HEK293 (cell line): ENCODE measurements around the gene CCDC57.

Experiments
- CTCF ChIA-PET: fragments of 350-600 bp; formaldehyde crosslinking; extraction: SDS; loops from one replicate; lab custom pipeline; 2021; ENCODE audit warnings: antibody characterized with exemption; lab: Yijun Ruan, JAX
- POLR2A ChIA-PET: fragments of 300-600 bp; formaldehyde crosslinking; extraction: SDS; loops from one replicate; lab custom pipeline; 2020; ENCODE audit warnings: antibody characterized with exemption, inconsistent platforms; lab: Yijun Ruan, JAX
- H3K27ac ChIP-seq: fragments of 200-500 bp; sonication (Bioruptor generic); 2 replicates; pipeline ENCODE4 v1.5.1; 2014; ENCODE audit warnings: low read depth, low read length, control low read depth, inconsistent platforms; ENCODE audit errors: extremely low read depth
- H3K36me3 ChIP-seq, 2 experiments: fragments of 200-500 bp in 1 of 2; sonication (Bioruptor generic) in 1 of 2; 1 replicate in 1 of 2; 2 replicates in 1 of 2; pipeline ENCODE4 v1.5.1; 2014 to 2017; ENCODE audit warnings: inconsistent platforms in 2 of 2, low read length in 2 of 2; ENCODE audit not compliant: control insufficient read depth in 2 of 2, insufficient read depth in 1 of 2
- H3K4me1 ChIP-seq: fragments of 200-500 bp; sonication (Bioruptor generic); 2 replicates; pipeline ENCODE4 v1.5.1; 2014; ENCODE audit warnings: mild to moderate bottlenecking, low read length, inconsistent platforms; ENCODE audit not compliant: control insufficient read depth, insufficient read depth
- H3K4me3 ChIP-seq: 2 replicates; pipeline ENCODE4 v1.5.1; 2011; ENCODE audit warnings: low read depth, mild to moderate bottlenecking, control low read depth, low read length, moderate library complexity
- H3K9me3 ChIP-seq: fragments of 200-500 bp; sonication (Bioruptor generic); 2 replicates; pipeline ENCODE4 v1.5.1; 2014; ENCODE audit warnings: low read depth, low read length, inconsistent platforms; ENCODE audit not compliant: control insufficient read depth, insufficient read depth
- EGR2 ChIP-seq: fragments of 450-650 bp; formaldehyde crosslinking; IDR thresholded peaks from 2 replicates; pipeline ENCODE4 v1.5.1; 2016; ENCODE audit warnings: low read depth, missing biosample characterization, missing genetic modification characterization
- GFI1B ChIP-seq: fragments of 450-650 bp; formaldehyde crosslinking; IDR thresholded peaks from 2 replicates; pipeline ENCODE4 v1.5.1; 2016; ENCODE audit warnings: missing biosample characterization, missing genetic modification characterization
- OSR2 ChIP-seq: fragments of 450-650 bp; formaldehyde crosslinking; IDR thresholded peaks from 2 replicates; pipeline ENCODE4 v1.5.1; 2016; ENCODE audit warnings: missing biosample characterization, missing genetic modification characterization
- TCF7L2 ChIP-seq: IDR thresholded peaks from 2 replicates; pipeline ENCODE4 v1.6.1; 2011; ENCODE audit warnings: low read depth, mild to moderate bottlenecking, inconsistent platforms, low read length, moderate library complexity, borderline replicate concordance
- ZBTB48 ChIP-seq: fragments of 450-650 bp; formaldehyde crosslinking; IDR thresholded peaks from 2 replicates; pipeline ENCODE4 v1.5.1; 2016; ENCODE audit warnings: missing biosample characterization, missing genetic modification characterization
- ZBTB7A ChIP-seq: fragments of 450-650 bp; formaldehyde crosslinking; IDR thresholded peaks from 2 replicates; pipeline ENCODE4 v1.5.1; 2016; ENCODE audit warnings: low read depth, missing biosample characterization, missing genetic modification characterization
- ZFP37 ChIP-seq: fragments of 450-650 bp; formaldehyde crosslinking; IDR thresholded peaks from 2 replicates; pipeline ENCODE4 v1.5.1; 2016; ENCODE audit warnings: missing biosample characterization, missing genetic modification characterization
- ZNF138 ChIP-seq: fragments of 450-650 bp; formaldehyde crosslinking; IDR thresholded peaks from 2 replicates; pipeline ENCODE4 v1.5.1; 2016; ENCODE audit warnings: missing biosample characterization, missing genetic modification characterization, borderline replicate concordance
- ZNF175 ChIP-seq: fragments of 450-650 bp; formaldehyde crosslinking; IDR thresholded peaks from 2 replicates; pipeline ENCODE4 v1.5.1; 2016; ENCODE audit warnings: missing biosample characterization, missing genetic modification characterization
- ZNF202 ChIP-seq: fragments of 450-650 bp; formaldehyde crosslinking; IDR thresholded peaks from 2 replicates; pipeline ENCODE4 v1.5.1; 2016; ENCODE audit warnings: missing biosample characterization, missing genetic modification characterization, borderline replicate concordance
- ZNF248 ChIP-seq: fragments of 450-650 bp; formaldehyde crosslinking; IDR thresholded peaks from 2 replicates; pipeline ENCODE4 v1.5.1; 2017; ENCODE audit warnings: missing biosample characterization, missing genetic modification characterization
- ZNF302 ChIP-seq: fragments of 450-650 bp; formaldehyde crosslinking; IDR thresholded peaks from 2 replicates; pipeline ENCODE4 v1.5.1; 2016; ENCODE audit warnings: missing biosample characterization, missing genetic modification characterization, low read depth
- ZNF335 ChIP-seq: fragments of 450-650 bp; formaldehyde crosslinking; conservative IDR thresholded peaks from 2 replicates; pipeline ENCODE4 v1.5.1; 2016; ENCODE audit warnings: missing biosample characterization, missing genetic modification characterization
- ZNF404 ChIP-seq: fragments of 450-650 bp; formaldehyde crosslinking; IDR thresholded peaks from 2 replicates; pipeline ENCODE4 v1.5.1; 2017; ENCODE audit warnings: missing biosample characterization, missing genetic modification characterization
- ZNF426 ChIP-seq: fragments of 450-650 bp; formaldehyde crosslinking; IDR thresholded peaks from 2 replicates; pipeline ENCODE4 v1.5.1; 2017; ENCODE audit warnings: missing biosample characterization, missing genetic modification characterization, mild to moderate bottlenecking, inconsistent platforms, moderate library complexity
- ZNF510 ChIP-seq: fragments of 450-650 bp; formaldehyde crosslinking; IDR thresholded peaks from 2 replicates; pipeline ENCODE4 v1.5.1; 2018; ENCODE audit warnings: mild to moderate bottlenecking, missing genetic modification characterization, missing biosample characterization; ENCODE audit not compliant: insufficient replicate concordance
- ZNF76 ChIP-seq: fragments of 450-650 bp; formaldehyde crosslinking; IDR thresholded peaks from 2 replicates; pipeline ENCODE4; 2016; ENCODE audit warnings: low read depth, missing biosample characterization, missing genetic modification characterization, borderline replicate concordance
- ZNF768 ChIP-seq: fragments of 450-650 bp; formaldehyde crosslinking; IDR thresholded peaks from 2 replicates; pipeline ENCODE4 v1.5.1; 2018; ENCODE audit warnings: missing biosample characterization, mild to moderate bottlenecking, missing genetic modification characterization
- ZNF791 ChIP-seq: fragments of 450-650 bp; formaldehyde crosslinking; IDR thresholded peaks from 2 replicates; pipeline ENCODE4 v1.5.1; 2016; ENCODE audit warnings: missing biosample characterization, missing genetic modification characterization
- TF ChIP-seq, protein P1 (sequence below): fragments of 450-650 bp; formaldehyde crosslinking; IDR thresholded peaks from 2 replicates; pipeline ENCODE4 v1.5.1; 2017; ENCODE audit warnings: missing biosample characterization, mild to moderate bottlenecking, missing genetic modification characterization, moderate library complexity
- TF ChIP-seq, protein P2 (sequence below): fragments of 450-650 bp; formaldehyde crosslinking; conservative IDR thresholded peaks from 2 replicates; pipeline ENCODE4 v1.5.1; 2016; ENCODE audit warnings: low read depth, missing biosample characterization, missing genetic modification characterization
- TF ChIP-seq, protein P3 (sequence below): fragments of 450-650 bp; formaldehyde crosslinking; IDR thresholded peaks from 2 replicates; pipeline ENCODE4 v1.5.1; 2016; ENCODE audit warnings: missing biosample characterization, missing genetic modification characterization

CCDC57 gene

DNA sequence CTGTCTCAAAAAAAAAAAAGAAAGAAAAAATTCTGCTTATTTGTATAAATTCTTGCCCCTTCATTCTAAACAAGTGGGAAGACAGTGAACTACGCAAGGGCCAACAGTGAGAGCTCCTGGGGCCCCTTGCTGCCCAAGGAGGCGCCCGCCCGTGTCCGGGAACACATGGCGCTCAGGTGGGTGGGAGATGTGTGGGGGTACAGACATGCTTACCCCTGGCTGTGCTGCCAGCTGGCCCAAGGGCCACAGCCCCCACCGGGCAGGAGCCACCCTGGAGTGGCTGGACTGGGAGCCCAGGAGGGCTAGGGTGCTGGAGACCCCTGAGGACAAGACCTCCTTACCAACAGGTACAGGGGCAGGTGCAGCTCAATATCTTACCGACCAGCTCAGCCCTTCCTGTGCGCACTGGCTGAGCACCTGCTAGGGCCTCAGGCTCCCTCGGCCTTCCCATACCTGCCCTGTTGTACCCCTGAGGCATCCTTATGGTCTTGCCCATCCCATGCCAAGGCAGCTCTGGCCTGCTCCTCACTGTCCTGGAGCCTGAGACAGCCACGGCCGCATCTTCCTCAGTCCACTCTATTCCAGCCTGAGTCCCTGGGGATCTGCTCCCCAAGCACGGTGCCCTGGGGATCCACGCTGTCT is 56.2 kb downstream of the CCDC57 start:
- peaks cover 14 to 65% of the 10 kb centered on the region in 2 experiments; a peak in 2 of 3 replicates for H3K36me3 ChIP-seq
- no peaks in the 10 kb centered on the region for H3K4me1 ChIP-seq
- no peak overlapping the region for H3K4me3 ChIP-seq
- no peaks in the 10 kb centered on the region for H3K9me3 ChIP-seq
- no peak for TF ChIP-seq ZBTB48 (tag by site-specific recombination)
- TF ChIP-seq ZNF175 (tag by site-specific recombination) = no peak
- TF ChIP-seq EGR2 (tag by site-specific recombination) = 0 out of 2 replicates have a peak, but pooled peaks have one; percentile 26
- ChIA-PET POLR2A (no interaction called here), CTCF (interaction anchor here (0.5 to 3.4 kb wide), 5 partner anchors 21 to 503 kb away, joined by 3 to 35 read pairs (median 3); no protein-coding TSS in a partner anchor)
- no peak overlapping the region for H3K27ac ChIP-seq

DNA sequence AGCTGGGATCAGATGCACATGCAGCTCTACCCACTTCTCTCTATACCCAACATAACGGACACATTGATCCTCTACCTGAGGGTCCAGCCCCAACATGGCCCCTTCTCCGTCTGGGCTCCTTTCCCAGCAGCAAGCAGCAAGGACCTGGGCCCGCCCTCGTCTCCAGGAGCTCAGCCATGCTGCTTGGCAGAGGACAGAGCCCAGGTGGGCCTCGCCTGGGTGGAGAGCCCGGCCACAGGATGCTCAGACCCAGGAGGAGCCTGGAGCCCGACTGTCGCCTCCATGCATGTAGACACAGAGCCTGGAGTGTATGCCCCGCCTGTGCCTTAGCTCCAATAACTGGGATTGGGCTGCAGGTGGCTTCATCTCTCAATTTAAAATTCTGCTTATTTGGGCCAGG is 57.0 kb downstream of the CCDC57 start:
- Histone ChIP-seq H3K36me3 (peaks cover 10 to 58% of the 10 kb centered on the region in 2 experiments; a peak in 2 of 3 replicates), H3K4me1 (no peaks in the 10 kb centered on the region), H3K9me3 (no peaks in the 10 kb centered on the region), H3K4me3 (no peak overlapping the region), H3K27ac (no peak overlapping the region)
- TF ChIP-seq GFI1B (tag by site-specific recombination) (no peak), ZNF302 (tag by site-specific recombination) (no peak), OSR2 (tag by site-specific recombination) (no peak), ZNF248 (tag by site-specific recombination) (no peak), ZBTB7A (tag by site-specific recombination) (no peak), ZNF426 (no peak), ZNF335 (tag by site-specific recombination) (no peak), ZNF510 (tag by site-specific recombination) (no peak), ZNF404 (tag by site-specific recombination) (no peak), ZFP37 (no peak), ZNF202 (tag by site-specific recombination) (no peak), ZNF76 (no peak), ZNF791 (tag by site-specific recombination) (no peak), ZNF768 (tag by site-specific recombination) (no peak), TCF7L2 (no peak), ZNF138 (tag by site-specific recombination) (no peak)
- TF ChIP-seq, protein P1, sequence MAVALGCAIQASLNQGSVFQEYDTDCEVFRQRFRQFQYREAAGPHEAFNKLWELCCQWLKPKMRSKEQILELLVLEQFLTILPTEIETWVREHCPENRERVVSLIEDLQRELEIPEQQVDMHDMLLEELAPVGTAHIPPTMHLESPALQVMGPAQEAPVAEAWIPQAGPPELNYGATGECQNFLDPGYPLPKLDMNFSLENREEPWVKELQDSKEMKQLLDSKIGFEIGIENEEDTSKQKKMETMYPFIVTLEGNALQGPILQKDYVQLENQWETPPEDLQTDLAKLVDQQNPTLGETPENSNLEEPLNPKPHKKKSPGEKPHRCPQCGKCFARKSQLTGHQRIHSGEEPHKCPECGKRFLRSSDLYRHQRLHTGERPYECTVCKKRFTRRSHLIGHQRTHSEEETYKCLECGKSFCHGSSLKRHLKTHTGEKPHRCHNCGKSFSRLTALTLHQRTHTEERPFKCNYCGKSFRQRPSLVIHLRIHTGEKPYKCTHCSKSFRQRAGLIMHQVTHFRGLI (tag by site-specific recombination) = no peak
- TF ChIP-seq, protein P2, sequence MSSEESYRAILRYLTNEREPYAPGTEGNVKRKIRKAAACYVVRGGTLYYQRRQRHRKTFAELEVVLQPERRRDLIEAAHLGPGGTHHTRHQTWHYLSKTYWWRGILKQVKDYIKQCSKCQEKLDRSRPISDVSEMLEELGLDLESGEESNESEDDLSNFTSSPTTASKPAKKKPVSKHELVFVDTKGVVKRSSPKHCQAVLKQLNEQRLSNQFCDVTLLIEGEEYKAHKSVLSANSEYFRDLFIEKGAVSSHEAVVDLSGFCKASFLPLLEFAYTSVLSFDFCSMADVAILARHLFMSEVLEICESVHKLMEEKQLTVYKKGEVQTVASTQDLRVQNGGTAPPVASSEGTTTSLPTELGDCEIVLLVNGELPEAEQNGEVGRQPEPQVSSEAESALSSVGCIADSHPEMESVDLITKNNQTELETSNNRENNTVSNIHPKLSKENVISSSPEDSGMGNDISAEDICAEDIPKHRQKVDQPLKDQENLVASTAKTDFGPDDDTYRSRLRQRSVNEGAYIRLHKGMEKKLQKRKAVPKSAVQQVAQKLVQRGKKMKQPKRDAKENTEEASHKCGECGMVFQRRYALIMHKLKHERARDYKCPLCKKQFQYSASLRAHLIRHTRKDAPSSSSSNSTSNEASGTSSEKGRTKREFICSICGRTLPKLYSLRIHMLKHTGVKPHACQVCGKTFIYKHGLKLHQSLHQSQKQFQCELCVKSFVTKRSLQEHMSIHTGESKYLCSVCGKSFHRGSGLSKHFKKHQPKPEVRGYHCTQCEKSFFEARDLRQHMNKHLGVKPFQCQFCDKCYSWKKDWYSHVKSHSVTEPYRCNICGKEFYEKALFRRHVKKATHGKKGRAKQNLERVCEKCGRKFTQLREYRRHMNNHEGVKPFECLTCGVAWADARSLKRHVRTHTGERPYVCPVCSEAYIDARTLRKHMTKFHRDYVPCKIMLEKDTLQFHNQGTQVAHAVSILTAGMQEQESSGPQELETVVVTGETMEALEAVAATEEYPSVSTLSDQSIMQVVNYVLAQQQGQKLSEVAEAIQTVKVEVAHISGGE (tag by site-specific recombination) = no peak
- TF ChIP-seq, protein P3, sequence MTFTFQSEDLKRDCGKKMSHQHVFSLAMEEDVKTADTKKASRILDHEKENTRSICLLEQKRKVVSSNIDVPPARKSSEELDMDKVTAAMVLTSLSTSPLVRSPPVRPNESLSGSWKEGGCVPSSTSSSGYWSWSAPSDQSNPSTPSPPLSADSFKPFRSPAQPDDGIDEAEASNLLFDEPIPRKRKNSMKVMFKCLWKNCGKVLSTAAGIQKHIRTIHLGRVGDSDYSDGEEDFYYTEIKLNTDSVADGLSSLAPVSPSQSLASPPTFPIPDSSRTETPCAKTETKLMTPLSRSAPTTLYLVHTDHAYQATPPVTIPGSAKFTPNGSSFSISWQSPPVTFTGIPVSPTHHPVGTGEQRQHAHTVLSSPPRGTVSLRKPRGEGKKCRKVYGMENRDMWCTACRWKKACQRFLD (tag by site-specific recombination) = no peak
- ChIA-PET CTCF (interaction anchor here (0.5 to 3.4 kb wide), 10 partner anchors 11 to 502 kb away, joined by 3 to 35 read pairs (median 3); no protein-coding TSS in a partner anchor), POLR2A (interaction anchor here (2.6 kb wide), 1 partner anchor 126 kb away, joined by 12 read pairs; the partner anchor contains the start of gene RAC3)
